HPDE6-E6E7 (cell line): Measurements from ENCODE around the gene PIGU.
A peak's percentile ranks its signal among the peaks of the same experiment; 100 is the strongest.
"Not testable (repeated sequence)": the region's sequence is repeated elsewhere in the genome, so short reads cannot be mapped to it uniquely, and the experiment has no call there.

Source experiments
- DNase-seq: peaks from one replicate; pipeline ENCODE4 v3.0.0; 2011; ENCODE audit warnings: missing footprints; ENCODE audit errors: extremely low spot score

The PIGU gene

GRCh38 chr20:34661811-34662210, 15.1 kb downstream of the PIGU start:
- DNase-seq = not testable (repeated sequence)

GRCh38 chr20:34658654-34659053, 18.2 kb downstream of the PIGU start:
- DNase-seq = not testable (repeated sequence)

DNA sequence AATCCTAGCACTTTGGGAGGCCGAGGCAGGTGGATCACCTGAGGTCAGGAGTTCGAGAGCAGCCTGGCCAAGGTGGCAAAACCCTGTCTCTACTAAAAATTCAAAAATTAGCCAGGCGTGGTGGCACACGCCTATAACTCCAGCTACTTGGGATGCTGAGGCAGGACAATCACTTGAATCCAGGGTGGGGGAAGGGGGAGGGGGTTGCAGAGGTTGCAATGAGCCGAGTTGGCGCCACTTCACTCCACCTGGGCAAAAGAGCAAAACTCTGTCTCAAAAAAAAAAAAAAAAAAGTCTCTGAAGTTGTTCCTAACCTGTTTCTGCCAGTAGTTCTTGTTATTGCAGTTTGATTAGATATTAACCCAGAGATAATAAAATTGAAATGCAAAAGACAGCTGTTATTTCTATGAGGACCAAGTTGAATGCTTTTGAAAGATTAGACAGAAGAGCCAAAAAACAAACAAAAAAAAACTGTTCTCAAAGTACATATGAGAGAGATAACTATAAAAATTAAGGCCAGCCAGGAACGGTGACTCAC, 22.6 kb downstream of the PIGU start:
- no peak for DNase-seq

DNA sequence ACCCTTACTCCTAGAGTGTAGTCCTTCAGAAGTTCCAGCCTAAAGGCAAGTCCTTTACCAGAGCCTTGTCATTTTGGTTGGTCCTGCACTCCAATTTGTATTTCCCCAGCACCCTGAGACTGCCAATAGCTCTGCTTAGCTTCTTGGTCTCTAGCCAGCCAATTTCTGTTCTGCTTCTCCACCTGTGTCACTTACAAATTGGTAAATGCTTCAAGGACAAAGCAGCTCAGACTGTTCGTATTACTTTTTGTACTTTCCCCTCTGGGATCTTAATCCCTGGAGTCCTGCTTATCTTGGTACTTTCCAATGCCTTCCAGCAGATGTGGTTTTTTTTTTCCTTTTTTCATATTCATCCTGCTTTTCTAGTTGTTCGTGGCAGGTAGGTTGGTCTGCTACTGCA, 25.7 kb downstream of the PIGU start:
- DNase-seq = no peak

- DNase-seq = no peak
These were observed 29.2 kb downstream of the PIGU start for GRCh38 chr20:34647737-34648136.

GRCh38 chr20:34644951-34645350, 31.9 kb downstream of the PIGU start:
- no peak for DNase-seq

DNA sequence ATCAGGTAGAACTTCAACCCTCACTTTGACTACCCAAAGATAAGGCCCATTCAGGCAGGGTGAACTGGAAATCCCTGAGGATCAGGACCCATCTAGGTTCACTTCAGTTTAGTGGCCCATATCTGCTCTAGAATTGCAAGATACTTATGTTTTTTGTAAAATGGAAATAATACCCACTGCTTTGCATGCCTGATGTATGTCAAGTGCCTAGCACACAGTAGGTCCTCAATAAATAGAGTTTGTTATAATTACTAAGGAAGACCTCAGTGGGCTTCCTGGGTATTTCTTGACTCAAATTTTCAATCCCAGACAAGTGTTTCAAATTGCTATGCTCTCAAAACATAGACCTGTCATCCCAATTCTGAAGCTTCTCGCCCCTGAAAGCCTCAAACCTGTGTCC, 32.5 kb downstream of the PIGU start:
- no peak for DNase-seq

- DNase-seq = no peak
These were observed 33.0 kb downstream of the PIGU start for GRCh38 chr20:34643928-34644327.

- no peak for DNase-seq
These were observed 34.9 kb downstream of the PIGU start for GRCh38 chr20:34642009-34642408.

DNA sequence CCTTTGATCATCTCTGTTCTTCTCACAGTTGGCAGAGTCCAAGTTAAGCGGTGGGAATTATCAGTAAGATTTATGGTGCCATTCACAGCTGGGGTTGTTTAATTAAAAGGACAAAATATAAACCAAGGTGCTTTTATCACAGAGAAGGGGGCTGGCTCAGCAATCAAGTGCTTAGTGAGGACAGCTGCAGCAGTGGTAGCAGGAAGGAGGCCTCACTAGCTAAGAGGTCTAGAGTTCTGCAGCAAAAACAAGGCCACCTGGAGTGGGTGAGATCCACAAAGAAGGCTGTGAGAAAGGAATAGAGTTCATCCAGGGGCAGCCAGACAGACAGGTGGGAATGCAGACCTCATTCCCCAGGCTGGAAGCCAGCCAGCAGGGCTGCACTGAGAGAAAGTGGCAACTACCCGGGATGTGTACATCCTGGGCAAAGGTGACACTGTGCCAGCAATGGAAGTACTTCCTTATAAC, 37.1 kb downstream of the PIGU start:
- DNase-seq = no peak

GRCh38 chr20:34638532-34638931, 38.4 kb downstream of the PIGU start:
- DNase-seq = no peak

GRCh38 chr20:34638039-34638292, 38.9 kb downstream of the PIGU start:
- DNase-seq = no peak

DNA sequence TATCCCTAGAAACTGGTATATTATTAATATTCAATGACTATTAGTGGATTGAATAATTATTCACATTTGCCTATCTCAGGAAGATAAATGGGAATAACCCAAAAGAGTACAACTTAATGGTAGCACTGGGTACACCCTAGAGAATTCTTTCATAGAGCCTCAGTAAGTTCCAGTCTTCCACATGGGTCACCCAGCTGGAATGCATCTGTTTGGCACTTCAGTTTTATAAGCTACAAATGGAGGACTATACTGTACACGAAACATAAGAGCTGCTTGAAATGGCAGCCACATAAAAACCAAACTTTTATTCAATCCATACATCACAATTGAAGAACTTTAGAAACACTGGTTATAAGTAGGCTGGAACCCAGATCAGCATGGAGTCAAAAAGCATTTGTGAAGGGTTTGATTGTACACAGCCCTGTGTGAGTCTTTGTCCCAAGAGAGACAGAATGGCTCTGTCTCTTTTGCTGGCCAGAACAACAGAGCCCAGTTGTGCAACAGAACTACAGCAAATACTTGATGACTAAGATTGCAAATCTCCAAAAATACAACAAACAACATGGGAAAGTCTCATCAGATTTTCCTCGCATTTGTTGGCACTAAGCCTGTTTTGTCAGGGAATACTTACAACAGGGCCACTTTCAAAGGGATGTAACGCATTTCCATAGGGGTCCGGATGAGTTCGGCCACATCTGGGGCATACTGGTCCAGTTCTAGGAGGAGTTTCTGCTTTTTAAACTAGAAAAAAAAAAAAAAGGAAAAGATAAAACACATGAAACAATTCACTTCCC, 39.5 kb downstream of the PIGU start:
- no peak for DNase-seq

- no peak for DNase-seq
These were observed 40.2 kb downstream of the PIGU start for GRCh38 chr20:34636648-34637047.

GRCh38 chr20:34634392-34634791, 42.5 kb downstream of the PIGU start:
- no peak for DNase-seq

DNA sequence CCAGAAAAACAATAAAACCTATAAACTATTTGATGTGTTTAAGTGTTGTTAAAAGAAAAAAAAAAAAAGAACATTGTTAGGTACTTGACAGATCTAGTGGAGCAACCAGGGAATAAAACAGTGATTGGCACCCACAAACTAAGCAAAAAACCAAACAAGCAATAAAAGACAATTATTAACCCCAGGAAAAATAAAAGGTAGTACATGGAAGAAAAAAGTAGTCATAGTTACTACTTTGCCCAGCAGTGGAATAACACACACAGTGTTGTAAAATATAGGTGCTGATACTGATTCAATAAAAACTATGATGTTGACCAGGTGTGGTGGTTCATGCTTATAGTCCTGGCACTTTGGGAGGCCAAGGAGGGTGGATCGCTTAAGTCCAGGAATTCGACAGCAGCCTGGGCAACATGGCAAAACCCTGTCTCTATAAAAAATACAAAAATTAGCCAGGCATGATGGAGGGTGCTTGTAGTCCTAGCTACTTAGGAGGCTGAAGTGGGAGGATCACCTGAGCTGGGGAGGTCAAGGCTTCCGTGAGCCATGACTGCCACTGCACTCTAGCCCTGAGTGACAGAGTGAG, 43.9 kb downstream of the PIGU start:
- DNase-seq = no peak

DNA sequence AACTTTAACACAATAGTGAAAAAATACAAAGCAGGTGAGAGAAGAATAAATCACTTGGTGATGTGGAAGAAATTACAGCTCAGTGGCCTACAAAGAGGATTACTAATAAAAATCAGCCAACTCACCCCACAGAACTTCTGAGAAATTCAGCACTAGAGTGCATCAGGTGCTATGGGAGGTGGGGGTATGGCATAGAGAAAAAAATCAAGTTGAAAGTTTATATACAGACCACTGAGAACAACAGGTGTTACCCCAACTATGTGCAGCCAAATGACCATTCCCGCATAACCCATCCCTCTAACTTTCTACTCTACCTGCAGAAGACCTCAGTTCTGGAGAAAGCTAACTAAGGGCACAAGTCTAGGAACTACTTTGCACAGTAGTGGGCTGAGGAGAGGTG, 47.0 kb downstream of the PIGU start:
- no peak for DNase-seq

GRCh38 chr20:34629342-34629741, 47.5 kb downstream of the PIGU start:
- no peak for DNase-seq

DNA sequence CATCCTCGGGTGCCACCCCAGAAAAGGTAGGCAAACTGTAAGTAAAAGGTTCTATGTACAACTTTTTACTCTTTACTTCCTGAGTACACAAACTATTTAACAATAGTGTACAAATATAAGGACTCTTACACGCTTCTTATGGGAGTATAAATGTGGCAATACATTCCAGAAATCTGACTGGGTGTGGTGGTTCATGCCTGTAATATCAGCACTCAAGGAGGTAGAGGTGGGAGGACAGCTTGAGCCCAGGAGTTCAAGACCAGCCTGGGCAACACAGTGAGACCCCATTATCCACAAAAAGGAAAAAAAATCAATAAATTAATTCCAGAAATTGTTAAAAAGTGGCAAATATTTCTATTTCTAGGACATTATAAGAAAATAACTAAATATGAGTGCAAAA, 48.9 kb downstream of the PIGU start:
- no peak for DNase-seq

DNA sequence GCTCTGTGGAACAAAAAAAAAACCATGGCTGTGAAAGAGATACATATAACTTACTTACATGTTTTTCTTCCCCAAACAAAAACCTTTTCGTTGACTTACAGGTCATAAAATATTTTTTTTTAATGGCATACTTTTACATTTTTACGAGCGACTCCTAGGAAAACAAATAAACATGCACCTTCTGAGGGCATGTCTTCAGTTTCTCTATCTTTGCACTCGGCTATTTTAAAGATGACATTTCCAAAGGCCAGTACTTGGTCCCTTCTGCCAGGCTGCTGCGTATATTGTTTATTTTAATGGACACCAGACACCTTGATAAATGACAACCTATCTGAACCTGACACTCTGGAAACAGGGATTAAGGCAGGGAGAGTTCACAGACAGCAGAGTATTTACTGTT, 49.4 kb downstream of the PIGU start:
- DNase-seq = no peak

- no peak for DNase-seq
These were observed 49.9 kb downstream of the PIGU start for GRCh38 chr20:34626992-34627391.

GRCh38 chr20:34624629-34625028, 52.3 kb downstream of the PIGU start:
- DNase-seq = peak; percentile 42

DNA sequence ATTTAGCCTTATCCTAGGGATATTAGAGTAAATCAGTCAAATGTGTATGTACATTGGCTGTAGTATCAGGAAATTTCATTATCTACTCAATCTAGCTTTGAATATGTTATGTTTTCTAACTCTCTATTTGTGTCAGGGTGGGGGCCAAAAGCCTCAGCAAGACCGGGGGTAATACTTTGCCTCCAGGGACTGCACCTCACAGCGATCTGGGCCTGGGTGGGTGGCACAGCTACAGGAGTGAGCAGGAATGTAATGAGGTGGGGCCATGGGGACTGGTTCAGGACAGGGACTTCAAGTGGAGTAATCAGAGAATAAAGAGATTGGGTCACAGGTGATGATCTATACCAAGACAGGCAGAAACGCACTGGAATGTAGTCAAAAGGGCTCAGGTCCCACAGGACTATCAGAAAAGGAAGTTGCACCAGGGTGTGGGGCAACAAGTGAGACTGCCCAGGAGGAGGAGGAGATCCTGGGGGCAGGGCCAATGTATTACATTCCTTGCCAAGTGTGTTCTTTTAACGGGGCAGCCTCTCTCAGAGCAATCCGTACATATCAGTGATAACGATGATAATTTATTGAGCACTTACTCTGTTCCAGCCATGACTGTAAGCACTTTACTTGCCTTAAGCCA, 54.0 kb downstream of the PIGU start:
- no peak for DNase-seq
